22Rv1 (cell line): ENCODE data around the gene RGP1.

Experiments used
- H3K27ac ChIP-seq: fragments of 450-650 bp; 2 replicates; pipeline ENCODE4 v1.5.1; 2017
- CTCF ChIP-seq: fragments of 450-650 bp; IDR thresholded peaks from 2 replicates; pipeline ENCODE4 v1.5.1; 2017; ENCODE audit warnings: mild to moderate bottlenecking
- ZFX ChIP-seq: fragments of 450-650 bp; IDR thresholded peaks from 2 replicates; pipeline ENCODE4 v1.6.1; 2017; ENCODE audit warnings: antibody characterized with exemption, borderline replicate concordance

Gene RGP1

DNA sequence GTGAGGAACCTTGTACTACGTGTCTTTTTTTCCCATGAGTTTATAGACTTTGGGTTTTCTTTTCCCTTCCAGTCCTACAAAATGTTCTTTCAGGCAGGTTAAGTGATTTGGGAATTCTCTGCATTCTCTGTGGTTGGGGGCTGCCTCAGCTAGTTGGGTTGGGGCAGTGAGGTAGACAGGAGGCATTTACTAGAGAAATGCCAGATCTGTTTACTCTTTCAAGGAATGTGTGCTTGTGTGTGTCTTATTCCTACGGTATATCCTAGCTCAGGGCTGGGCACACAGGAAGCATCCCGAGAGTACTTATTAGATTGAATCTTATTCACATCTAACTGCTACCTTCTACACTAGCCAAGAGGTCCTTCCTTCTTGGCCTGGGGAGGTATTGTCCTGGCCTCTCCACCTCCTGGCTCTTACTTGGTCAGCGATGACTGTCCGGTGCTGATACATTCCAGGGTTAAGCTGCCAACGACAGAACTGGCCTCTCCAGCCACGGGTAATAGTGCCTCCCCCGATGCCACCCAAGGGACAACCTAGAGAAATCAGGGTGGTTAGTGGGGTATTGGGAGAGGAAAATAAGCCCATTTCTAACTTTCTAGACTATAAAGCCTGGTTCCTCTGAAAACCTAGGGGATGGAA lies 5.1 kb upstream of the RGP1 start:
- TF ChIP-seq CTCF (no peak), ZFX (no peak)
- no peak overlapping the region for H3K27ac ChIP-seq

DNA sequence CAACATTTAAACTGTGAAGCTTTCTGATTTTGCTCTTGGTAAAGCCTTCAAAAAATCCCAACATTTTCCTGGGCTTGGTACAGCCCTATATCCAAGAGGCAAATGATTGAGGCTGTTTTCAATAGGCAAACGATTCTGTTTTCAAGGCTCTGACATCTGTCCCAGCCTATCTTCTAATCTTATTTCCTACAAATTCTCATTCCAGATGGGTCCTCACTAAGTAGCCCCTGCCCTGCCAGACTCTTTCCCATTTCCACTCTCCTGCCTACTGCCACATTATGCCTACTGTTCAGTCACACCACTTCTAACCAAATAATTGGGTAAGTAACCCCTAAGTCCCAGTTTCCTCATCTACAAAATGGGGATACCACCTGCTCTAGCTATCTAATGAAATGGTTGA lies 3.5 kb upstream of the RGP1 start:
- H3K27ac ChIP-seq, result no peak overlapping the region; the same call in 1 of the 2 replicates
- TF ChIP-seq ZFX (no peak), CTCF (no peak)

- no peak for TF ChIP-seq ZFX
Measured at GRCh38 chr9:35746583-35746982, 2.5 kb upstream of the RGP1 start.

GRCh38 chr9:35748242-35748857 lies 737 bp upstream of the RGP1 start:
- peak overlapping the region; percentile 92 for H3K27ac ChIP-seq
- no peak for TF ChIP-seq ZFX

More at GRCh38 chr9:35746583-35746982, 2.5 kb upstream of the RGP1 start:
- H3K27ac ChIP-seq, result peak overlapping the region; percentile 41

DNA sequence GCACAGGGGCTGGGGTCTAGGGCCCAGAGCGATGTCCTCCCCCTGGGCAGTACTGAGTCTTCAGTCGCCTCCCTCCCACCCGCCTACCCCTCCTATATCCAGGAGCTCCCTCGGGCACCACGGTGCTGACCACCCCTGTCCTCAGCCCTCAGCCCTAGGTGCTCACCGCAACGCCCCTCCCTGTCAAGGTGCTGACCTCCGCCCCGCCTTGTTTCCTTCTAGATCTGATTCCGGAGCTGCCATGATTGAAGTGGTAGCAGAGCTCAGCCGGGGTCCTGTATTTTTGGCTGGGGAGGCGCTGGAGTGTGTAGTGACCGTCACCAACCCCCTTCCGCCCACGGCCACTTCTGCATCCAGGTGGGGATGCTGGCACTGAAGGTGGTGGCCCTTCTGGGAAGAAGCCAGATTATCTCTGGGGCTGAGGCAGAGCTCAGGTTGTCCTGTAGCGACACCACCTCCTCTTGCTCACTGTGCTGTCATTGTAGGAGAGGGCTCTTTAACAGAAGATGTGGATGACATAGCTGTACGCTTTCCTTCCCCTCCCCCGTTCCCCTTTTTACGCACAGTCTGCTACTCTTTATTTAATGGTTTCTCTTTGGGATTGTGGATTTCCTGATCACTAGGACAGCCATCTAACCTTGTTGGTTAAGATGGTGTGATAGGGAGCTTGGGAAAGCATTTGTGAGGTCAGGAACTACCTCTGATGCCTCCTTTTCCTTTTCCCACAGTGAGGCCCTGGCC lies 598 bp downstream of the RGP1 start:
- no peak for TF ChIP-seq CTCF
- peak overlapping the region; percentile 92 for H3K27ac ChIP-seq

- TF ChIP-seq ZFX (no peak), CTCF (no peak)
- H3K27ac ChIP-seq, result peak overlapping the region; percentile 92
Measured at GRCh38 chr9:35750256-35750531, 1.1 kb downstream of the RGP1 start.

GRCh38 chr9:35753466-35753865 lies 4.4 kb downstream of the RGP1 start:
- no peak for TF ChIP-seq ZFX
- TF ChIP-seq CTCF, result no peak
- no peak overlapping the region for H3K27ac ChIP-seq

- H3K27ac ChIP-seq, result no peak within 1 kb of the TSS
- TF ChIP-seq ZFX (no peak), CTCF (no peak)
Measured at GRCh38 chr9:35754264-35754663, 5.2 kb downstream of the RGP1 start, which contains the start of gene MSMP. TSS of gene MSMP (minus strand) at chr9:35754276. CDS start at chr9:35754129, 147 bp downstream.
